Muscle of back (tissue), 11 donors: ENCODE results near the gene LARP4B. TPM values are rescaled to one million over a fixed set of nuclear protein-coding genes. Genes with fewer than 3 reads are reported as not detected.

Experiments
- DNase-seq, 3 donors: peaks; one replicate each; pipeline versions ENCODE4 v3.0.0 to v3.0.0-alpha.2; 2013
- polyA plus RNA-seq, 10 donors: library from polyadenylated mRNA; unstranded; fragments of 120-200 nt; gene quantifications; one replicate each; pipeline ENCODE4 v1.2.1, GENCODE V29; 2013; ENCODE audit not compliant: insufficient read length in 10 of 10

Gene LARP4B
- polyA plus RNA-seq, 10 donors = 47.9 to 81.4 (median 59.1) TPM

- no peak for DNase-seq
These were observed 141.4 kb downstream of the LARP4B start for GRCh38 chr10:789831-790701.

GRCh38 chr10:788796-789748 lies 142.4 kb downstream of the LARP4B start:
- peak; percentile 45 to 57 (median 53) for DNase-seq

GRCh38 chr10:787933-788651 lies 143.4 kb downstream of the LARP4B start:
- peak in 1 of 3 donors; percentile 57 for DNase-seq

DNA sequence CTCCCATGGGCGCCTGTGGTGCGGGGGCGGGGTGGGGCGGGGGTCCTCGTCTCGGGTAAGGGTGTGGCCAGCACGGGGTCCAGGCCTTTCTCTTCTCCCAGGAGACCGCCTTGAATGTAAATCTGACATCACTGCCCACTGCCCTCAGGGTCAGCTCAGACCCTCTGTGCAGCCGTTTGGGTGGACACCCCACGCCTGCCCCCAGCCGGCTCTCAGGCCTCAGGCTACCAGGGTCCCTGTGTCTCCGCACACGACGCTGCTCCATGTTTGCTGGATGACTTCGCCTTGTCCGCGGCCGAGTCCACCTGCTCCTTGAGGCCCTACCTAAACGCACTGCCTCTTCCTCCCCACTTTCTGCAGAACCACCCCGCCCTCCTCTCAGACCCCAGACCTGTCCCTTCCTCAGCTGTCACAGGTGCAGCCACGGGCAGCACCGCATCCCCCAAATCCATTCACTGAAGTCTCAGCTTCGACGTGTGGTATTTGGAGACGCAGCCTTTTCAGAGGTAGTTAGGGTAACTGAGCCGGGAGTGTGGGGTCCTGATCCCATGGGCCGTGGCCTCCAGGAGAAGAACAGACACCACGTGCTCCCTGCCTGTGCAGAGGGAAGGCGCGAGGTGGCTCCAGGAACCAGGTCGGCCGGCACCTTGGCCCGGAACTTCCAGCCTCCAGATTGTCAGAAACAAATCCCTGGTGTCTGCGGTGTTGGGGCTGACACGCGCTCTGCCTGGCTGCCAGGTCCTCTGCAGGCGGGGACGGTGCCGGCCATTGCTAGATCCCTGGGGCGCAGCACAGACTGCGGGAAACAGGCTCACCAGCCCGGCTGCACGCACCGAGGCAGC lies 144.7 kb downstream of the LARP4B start:
- DNase-seq = no peak

DNA sequence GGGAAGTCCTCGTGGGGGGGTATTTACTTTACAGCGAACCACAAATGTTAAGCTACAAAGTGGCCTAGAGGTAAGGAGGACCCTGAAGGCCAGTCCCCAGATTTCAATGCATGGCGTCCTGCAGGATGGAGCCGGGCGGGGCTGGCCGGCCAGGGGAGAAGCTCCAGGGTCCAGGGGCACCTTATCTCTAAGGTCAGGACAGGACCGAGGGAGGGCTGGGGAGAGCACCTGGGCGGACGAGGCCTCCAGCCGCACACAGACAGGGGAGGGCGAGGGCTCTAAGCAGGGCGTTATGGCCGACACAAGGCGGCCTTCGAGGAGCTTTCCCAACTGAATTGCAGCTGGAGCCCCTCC lies 145.7 kb downstream of the LARP4B start:
- no peak for DNase-seq

DNA sequence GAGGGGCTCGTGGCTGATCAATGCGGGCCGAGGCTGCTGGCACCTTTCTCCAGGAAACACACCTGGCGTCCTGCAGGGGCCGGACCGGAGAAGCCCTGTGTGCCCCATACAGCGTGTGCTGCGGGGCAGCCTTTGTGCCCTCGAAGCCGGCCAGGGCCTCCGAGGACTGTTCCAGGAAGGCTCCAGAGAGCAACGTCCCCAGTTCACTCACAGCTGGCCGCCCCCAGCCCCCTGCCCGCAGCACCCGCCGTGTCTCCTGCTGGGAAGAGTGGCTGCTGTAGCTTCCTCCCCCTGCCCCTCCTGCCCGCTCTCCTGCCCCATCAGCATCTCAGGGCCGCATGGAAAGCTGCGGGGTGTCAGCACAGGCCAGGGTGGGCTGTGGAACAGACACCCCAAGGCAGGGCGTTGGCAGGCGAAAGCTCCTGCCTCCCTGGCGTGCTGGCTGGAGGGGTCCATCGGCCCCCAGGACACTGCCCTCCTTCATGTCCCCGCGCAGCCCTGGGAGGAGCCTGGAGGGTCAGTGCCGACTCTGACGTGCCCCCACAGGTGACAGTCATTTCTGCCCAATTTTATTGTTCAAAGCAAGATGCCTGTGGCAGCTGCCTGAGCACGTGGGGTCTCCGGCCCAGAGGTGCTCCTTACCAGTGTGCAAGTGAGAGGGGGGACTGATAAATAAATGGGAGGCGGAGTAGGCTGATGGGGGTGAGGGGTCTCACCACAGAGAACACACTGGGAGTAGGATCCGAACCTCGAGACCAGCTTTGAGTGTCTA lies 146.2 kb downstream of the LARP4B start:
- DNase-seq = no peak

GRCh38 chr10:784403-785088 lies 147.0 kb downstream of the LARP4B start:
- DNase-seq = peak; percentile 68 to 89 (median 70)

GRCh38 chr10:782751-783648 lies 148.5 kb downstream of the LARP4B start:
- DNase-seq = no peak

DNA sequence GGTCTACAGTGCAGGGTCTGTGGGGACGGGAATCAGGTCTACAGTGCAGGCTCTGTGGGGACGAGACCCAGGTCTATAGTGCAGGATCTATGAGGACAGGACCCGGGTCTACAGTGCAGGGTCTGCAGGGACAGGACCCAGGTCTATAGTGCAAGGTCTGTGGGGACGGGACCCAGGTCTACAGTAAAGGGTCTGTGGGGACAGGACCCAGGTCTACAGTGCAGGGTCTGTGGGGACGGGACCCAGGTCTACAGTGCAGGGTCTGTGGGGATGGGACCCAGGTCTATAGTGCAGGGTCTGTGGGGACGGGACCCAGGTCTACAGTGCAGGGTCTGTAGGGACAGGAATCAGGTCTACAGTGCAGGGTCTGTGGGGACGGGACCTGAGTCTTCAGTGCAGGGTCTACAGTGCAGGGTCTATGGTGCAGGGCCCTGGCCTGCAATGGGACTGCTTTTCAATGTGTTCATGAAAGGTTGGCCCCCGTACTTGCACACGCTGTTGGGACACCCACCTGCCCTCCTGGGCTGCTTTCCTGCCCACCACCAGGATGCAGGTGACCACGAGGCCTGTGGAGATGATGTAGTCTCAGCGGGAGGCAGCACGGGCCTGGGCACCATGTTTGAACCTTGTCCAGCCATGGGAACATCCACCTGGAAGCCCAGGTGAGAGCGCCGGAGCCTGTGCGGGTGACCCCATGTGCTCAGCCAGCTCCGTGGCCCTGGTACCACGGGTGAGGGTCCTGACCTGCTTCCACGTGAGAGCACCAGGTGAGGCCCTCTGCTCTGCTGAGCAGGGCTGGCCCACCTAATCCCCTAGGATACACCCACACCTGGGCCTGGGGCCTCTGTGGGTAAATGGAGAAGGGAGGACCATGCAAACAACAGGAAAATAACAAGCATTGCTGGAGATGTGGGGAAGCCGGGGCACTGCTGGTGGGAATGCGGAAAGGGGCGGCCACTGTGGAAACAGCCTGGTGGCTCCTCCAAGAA lies 150.7 kb downstream of the LARP4B start:
- DNase-seq = no peak

- no peak for DNase-seq
These were observed 152.7 kb downstream of the LARP4B start for GRCh38 chr10:778626-779330.

DNA sequence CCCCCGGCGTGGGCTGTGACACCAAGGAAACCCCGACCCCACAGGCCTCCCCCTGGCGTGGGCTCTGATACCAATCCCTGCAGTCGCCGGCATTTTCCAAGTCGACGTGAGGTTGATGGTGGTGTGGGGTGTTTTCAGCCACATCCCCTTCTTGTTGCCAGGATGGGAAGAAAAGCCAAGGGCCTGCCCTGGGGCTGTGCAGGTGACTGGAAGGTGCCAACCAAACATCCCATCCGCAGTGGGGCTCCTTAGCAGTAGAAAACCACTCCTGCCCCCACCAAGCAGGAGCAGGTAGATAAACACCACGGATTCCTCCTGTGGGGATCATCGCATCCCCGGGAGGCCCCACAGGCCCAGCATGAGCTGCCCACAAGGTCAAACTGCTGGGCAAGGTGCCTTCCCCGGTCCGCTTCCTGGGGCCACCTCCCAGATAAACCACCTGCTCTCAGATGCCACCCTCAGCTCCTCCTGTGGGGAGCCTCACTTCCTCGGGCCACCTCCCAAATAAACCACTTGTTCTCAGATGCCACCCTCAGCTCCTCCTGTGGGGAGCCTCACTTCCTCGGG lies 153.5 kb downstream of the LARP4B start:
- no peak for DNase-seq

- no peak for DNase-seq
These were observed 154.7 kb downstream of the LARP4B start for GRCh38 chr10:776772-777171.

- DNase-seq = no peak
These were observed 156.0 kb downstream of the LARP4B start for GRCh38 chr10:775245-776075.

DNA sequence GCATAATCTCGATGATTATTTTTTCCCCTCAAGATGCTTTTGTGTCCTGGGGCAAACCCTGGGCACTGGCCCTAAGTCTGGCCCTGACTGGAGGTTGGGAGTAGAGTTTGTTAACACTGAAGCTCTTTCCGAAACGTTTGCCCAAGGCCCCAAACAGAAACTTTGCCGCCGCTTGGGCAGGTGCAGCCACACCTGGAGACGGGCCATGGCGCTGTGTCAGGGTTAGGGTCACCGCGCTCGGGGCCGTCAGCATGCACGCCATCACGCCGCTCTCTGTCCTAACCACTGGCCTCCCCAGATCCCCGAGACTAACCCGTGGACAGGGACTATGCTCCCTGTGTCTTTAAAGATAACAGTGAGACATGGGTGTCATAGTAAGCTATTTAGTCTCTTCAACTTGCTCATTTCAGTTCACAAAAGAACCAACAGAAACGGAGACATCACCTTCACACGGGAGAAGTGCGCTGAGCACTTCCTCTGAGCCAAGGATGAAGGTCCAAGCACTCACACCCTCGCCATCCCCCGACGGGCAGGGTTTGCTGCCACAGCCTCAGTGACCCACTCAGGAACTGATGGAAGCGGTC lies 156.8 kb downstream of the LARP4B start:
- DNase-seq = no peak

DNA sequence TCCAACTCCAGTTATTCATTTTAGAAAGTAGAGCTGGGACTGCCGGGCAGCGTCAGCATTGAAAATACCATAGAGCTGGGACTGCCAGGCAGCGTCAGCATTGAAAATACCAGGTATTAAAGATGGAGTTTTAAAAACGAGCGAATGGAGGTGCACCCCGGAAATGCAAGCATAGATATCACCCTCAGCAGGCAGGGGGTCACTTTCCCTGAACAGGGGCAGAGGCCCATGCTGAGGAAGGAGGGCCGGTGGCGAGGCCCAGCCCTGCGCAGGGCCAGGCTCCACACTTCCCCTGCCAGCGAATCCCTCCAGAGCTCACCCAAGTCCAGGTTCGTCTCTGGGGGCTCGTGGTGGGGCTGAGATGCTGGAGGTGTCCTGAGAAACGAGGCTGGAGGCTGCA lies 157.3 kb downstream of the LARP4B start:
- no peak for DNase-seq
